ENCODE data around the gene CDR2.

CDR2 gene

DNA sequence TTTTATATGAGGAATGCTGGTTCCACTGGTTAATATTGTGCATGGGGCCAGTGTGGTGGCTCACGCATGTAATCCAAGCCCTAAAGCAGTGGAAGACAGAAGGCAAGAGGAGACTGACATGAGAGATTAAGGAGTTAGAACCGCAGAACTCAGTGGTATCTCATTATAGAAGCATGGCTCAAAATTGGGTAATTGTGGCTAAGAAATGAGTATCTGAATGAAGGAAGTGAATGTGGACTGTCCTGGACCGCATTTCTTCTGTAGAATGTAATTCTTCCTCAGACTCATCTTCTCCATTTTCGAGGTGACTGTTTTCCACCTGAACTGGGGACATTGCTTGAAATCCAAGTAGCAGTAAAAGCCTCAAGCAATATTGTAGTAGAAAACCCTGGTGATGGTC, 42.6 kb upstream of the CDR2 start:
- TF ChIP-seq, protein P1, sequence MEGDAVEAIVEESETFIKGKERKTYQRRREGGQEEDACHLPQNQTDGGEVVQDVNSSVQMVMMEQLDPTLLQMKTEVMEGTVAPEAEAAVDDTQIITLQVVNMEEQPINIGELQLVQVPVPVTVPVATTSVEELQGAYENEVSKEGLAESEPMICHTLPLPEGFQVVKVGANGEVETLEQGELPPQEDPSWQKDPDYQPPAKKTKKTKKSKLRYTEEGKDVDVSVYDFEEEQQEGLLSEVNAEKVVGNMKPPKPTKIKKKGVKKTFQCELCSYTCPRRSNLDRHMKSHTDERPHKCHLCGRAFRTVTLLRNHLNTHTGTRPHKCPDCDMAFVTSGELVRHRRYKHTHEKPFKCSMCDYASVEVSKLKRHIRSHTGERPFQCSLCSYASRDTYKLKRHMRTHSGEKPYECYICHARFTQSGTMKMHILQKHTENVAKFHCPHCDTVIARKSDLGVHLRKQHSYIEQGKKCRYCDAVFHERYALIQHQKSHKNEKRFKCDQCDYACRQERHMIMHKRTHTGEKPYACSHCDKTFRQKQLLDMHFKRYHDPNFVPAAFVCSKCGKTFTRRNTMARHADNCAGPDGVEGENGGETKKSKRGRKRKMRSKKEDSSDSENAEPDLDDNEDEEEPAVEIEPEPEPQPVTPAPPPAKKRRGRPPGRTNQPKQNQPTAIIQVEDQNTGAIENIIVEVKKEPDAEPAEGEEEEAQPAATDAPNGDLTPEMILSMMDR (IDR thresholded peaks at IDR 0.05; ENCODE audit: low read depth, low read length), result no peak
- H3K4me3 ChIP-seq (ENCODE audit: low read depth, low read length), result no peak overlapping the region
- DNase-seq (ENCODE audit: low read depth, low spot score), result no peak
- in situ Hi-C loops (cut with HindIII; ENCODE audit: low sequenced_read_pairs), result no loop called here

DNA sequence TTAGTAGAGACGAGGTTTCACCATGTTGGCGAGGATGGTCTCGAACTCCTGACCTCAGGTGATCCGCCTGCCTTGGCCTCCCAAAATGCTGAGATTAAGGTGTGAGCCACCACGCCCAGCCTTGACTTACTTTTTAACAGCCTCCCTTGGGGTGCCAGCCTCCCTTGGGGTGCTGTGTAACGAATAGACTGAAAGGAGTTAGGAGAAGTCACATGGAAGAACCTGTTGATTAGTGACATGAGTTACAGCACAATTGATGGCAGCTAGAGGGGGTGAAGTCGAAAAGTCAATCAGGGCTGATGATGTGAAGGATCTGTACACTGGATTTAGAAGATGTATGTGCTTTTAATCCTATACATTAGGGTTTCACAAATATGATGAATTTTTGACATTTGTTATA, 39.4 kb upstream of the CDR2 start:
- TF ChIP-seq, protein P1 (IDR thresholded peaks at IDR 0.05; ENCODE audit: low read depth, low read length), result no peak
- in situ Hi-C loops (cut with HindIII; ENCODE audit: low sequenced_read_pairs), result no loop called here
- no peak for DNase-seq (ENCODE audit: low read depth, low spot score)
- H3K4me3 ChIP-seq (ENCODE audit: low read depth, low read length), result no peak overlapping the region

DNA sequence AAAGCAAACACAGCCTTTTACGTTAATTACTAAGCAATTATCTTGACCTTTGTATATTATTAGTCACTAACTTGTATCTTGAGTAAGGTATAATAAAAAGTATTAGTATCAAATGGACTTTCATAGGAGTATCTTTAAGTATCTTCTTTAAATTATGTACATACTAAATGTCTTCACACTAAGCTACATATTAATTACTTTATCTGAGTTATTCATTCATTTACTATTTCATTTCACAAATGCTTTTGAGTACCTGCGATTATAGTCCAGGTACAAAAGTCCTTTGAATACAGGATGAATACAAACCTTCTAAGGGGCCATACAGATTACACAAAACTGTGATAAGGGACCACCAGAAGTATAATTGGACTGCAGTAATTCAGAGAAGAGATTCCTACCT, 33.1 kb upstream of the CDR2 start:
- no peak for DNase-seq (ENCODE audit: low read depth, low spot score)
- no peak overlapping the region for H3K4me3 ChIP-seq (ENCODE audit: low read depth, low read length)
- in situ Hi-C loops (cut with HindIII; ENCODE audit: low sequenced_read_pairs), result no loop called here
- TF ChIP-seq, protein P1 (IDR thresholded peaks at IDR 0.05; ENCODE audit: low read depth, low read length), result no peak

DNA sequence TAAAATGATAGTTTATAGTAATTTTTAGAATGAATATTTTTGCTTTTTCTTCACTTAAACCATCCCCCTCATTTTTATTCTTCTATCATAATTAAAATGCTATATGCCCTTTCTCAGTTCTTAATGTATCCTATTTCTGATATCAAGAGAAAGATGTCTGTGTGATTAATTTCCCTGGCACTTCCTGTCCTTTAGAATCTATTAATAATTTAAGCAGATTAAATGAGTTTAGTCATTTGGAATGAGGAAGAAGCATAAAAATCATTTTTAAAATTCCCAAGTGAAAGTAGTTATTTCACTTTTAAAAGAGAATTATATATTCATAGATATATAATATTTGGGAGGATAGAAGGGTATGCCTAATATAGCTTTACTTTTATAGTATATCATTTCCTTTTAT, 27.8 kb upstream of the CDR2 start:
- TF ChIP-seq, protein P1 (IDR thresholded peaks at IDR 0.05; ENCODE audit: low read depth, low read length), result no peak
- no peak for DNase-seq (ENCODE audit: low read depth, low spot score)
- in situ Hi-C loops (cut with HindIII; ENCODE audit: low sequenced_read_pairs), result no loop called here
- H3K4me3 ChIP-seq (ENCODE audit: low read depth, low read length), result no peak overlapping the region

DNA sequence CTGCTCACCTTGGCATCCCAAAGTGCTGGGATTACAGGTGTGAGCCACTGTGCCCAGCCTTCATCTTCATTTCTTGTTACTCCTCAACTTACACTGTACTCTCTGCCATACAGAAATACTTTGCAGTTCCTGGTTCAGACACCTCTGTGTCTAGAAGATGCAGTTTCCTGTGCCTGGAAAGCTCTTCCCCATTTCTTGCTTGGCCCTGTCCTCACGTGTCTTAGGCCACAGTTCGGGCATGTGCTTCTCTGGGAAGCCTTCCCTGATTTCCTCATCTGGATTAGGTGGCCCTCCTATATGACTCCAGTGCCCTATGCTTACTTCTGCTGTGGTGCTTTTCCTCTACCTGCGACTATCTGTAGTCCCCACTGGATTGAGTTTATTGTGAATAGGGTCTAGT, 26.5 kb upstream of the CDR2 start:
- TF ChIP-seq, protein P1 (IDR thresholded peaks at IDR 0.05; ENCODE audit: low read depth, low read length), result no peak
- in situ Hi-C loops (cut with HindIII; ENCODE audit: low sequenced_read_pairs), result no loop called here
- H3K4me3 ChIP-seq (ENCODE audit: low read depth, low read length), result no peak overlapping the region
- no peak for DNase-seq (ENCODE audit: low read depth, low spot score)

DNA sequence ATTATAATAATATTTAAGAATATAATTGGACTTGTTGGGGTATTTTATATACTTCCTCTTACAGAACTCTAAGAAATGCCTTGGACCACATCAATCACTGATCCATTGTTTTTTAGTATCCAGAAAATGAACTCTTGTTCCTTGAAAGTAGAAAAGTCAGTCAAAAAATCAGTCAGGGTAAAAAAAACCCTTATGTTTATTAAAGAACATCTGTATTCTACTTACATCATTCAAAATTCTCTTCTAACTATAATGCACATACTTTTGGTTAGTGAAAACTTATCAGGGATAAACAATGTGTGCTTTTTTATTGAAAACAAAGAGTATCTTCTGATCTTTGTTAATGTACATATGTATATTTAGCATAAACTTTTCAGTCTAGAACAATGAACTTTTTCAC, 23.5 kb upstream of the CDR2 start:
- H3K4me3 ChIP-seq (ENCODE audit: low read depth, low read length), result no peak overlapping the region
- TF ChIP-seq, protein P1 (IDR thresholded peaks at IDR 0.05; ENCODE audit: low read depth, low read length), result no peak
- DNase-seq (ENCODE audit: low read depth, low spot score), result no peak
- in situ Hi-C loops (cut with HindIII; ENCODE audit: low sequenced_read_pairs), result no loop called here

DNA sequence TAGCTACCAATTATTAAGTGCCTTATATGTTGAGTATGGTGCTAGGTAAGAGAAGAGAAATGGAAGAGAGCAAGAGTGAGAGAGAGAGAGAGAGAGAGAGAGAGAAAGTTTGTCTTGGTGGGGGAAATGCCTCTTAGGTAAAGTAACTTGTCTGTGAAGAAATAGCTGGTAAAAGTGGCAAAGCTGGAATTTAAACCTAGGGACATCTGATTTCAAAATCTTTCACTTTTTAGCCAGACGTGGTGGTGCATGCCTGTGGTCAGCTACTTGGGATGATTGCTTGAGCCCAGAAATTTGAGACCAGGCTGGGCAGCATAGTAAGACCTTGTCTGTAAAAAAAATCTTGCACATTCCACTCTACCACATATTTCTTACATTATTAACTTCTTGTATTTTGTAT, 23.0 kb upstream of the CDR2 start:
- in situ Hi-C loops (cut with HindIII; ENCODE audit: low sequenced_read_pairs), result no loop called here
- TF ChIP-seq, protein P1 (IDR thresholded peaks at IDR 0.05; ENCODE audit: low read depth, low read length), result no peak
- no peak overlapping the region for H3K4me3 ChIP-seq (ENCODE audit: low read depth, low read length)
- peak; percentile 91 for DNase-seq (ENCODE audit: low read depth, low spot score)
